ENCODE results near the gene SASS6. TPM values are rescaled to one million over a fixed set of nuclear protein-coding genes. Genes with fewer than 3 reads are reported as not detected.

Gene SASS6
- total and polyA plus RNA-seq, 5 experiments from 2014 or later, result 1.7 to 6.7 (median 2.4) TPM

DNA sequence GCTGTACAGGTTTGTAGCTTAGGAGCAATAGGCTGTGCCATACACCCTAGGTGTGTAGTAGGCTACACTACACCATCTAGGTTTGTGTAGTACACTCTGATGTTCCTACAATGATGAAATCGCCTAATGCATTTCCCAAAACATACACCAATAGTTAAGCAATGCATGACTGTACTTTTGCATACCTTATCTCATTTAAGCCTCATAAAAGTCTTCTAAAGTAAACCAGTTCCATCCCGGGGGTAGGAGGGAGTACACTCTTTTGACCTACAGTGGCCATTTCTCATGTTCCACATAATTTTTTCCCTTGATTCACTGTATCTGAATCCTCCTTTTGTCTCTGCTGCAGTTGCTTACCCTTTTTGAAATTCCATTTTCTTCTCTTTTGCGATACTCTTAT lies 12.4 kb upstream of the SASS6 start:
- Mint-ChIP-seq H3K36me3 (peaks cover 8 to 81% (median 11%) of the 10 kb centered on the region in 3 donors), H3K9me3 (no peaks in the 10 kb centered on the region), H3K4me1 (peaks cover 0 to 16% (median 7%) of the 10 kb centered on the region in 4 donors), H3K4me3 (no peak overlapping the region), H3K27ac (peak overlapping the region in 1 of 10 donors; percentile 2), H3K27me3 (no peaks in the 10 kb centered on the region)
- POLR2A ChIA-PET, result no interaction called here
- ATAC-seq (no peak), DNase-seq (no peak)

DNA sequence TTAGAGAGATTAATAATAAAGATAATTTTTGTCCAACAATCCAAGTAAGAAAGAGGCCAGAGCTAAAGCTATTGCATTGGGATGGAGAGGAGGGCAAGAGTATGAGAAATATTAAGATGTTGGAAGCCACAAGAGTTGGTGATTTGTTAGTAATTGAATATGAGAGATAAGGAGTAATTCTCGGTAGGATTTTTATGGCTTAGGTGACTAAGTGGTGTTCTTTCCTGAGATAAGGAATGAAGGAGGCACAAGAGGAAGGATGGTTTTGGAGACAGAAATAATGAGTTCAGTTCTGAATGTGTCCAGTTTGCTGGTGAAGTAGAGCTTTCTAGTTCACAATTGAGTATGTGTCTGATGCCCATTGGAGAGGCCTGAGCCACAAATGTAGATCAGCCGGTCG lies 9.6 kb upstream of the SASS6 start:
- no peaks in the 10 kb centered on the region for H3K27me3 Mint-ChIP-seq
- no peak for ATAC-seq
- no peaks in the 10 kb centered on the region for H3K9me3 Mint-ChIP-seq
- H3K4me3 Mint-ChIP-seq, result no peak overlapping the region
- DNase-seq, result no peak
- H3K27ac Mint-ChIP-seq, result peak overlapping the region in 8 of 10 donors; percentile 3 to 74 (median 42)
- POLR2A ChIA-PET, result no interaction called here
- H3K4me1 Mint-ChIP-seq, result peaks cover 0 to 22% (median 11%) of the 10 kb centered on the region in 4 donors
- peaks cover 8 to 88% (median 11%) of the 10 kb centered on the region in 3 donors for H3K36me3 Mint-ChIP-seq

GRCh38 chr1:100141192-100141591 lies 8.5 kb upstream of the SASS6 start:
- H3K36me3 Mint-ChIP-seq, result peaks cover 8 to 88% (median 10%) of the 10 kb centered on the region in 3 donors
- no peaks in the 10 kb centered on the region for H3K27me3 Mint-ChIP-seq
- DNase-seq (no peak), ATAC-seq (no peak)
- peaks cover 0 to 22% (median 11%) of the 10 kb centered on the region in 4 donors for H3K4me1 Mint-ChIP-seq
- POLR2A ChIA-PET, result no interaction called here
- peak overlapping the region in 4 of 10 donors; percentile 7 to 63 (median 37) for H3K27ac Mint-ChIP-seq
- no peak overlapping the region for H3K4me3 Mint-ChIP-seq
- no peaks in the 10 kb centered on the region for H3K9me3 Mint-ChIP-seq

DNA sequence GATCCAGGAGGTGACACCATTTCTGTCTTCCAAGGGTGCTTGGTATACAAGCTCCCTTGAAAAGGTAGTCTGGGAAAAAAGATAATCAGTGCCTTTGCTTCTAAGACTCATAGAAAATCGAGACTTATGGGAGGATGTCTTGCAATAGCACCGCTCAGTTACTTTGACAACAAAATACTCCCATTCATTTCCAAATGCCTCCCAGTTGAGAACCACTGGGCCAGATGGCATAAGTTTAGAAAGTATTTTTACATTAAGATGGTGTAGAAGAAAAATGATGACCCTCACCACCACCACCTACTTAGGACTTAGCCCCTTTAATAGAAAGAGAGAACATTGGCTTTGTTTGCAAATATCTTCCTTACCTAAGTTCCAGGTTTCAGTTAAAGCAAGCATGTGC lies 4.9 kb upstream of the SASS6 start:
- H3K27me3 Mint-ChIP-seq, result no peaks in the 10 kb centered on the region
- POLR2A ChIA-PET, result no interaction called here
- H3K4me3 Mint-ChIP-seq, result no peak overlapping the region
- peaks cover 18 to 38% (median 35%) of the 10 kb centered on the region in 4 donors for H3K4me1 Mint-ChIP-seq
- peaks cover 0 to 55% (median 5%) of the 10 kb centered on the region in 3 donors for H3K36me3 Mint-ChIP-seq
- DNase-seq (no peak), ATAC-seq (no peak)
- H3K27ac Mint-ChIP-seq, result no peak overlapping the region
- no peaks in the 10 kb centered on the region for H3K9me3 Mint-ChIP-seq

- ATAC-seq (no peak), DNase-seq (no peak)
- peak overlapping the region in 9 of 10 donors; percentile 13 to 70 (median 37) for H3K4me3 Mint-ChIP-seq
- POLR2A ChIA-PET, result no interaction called here
- peaks cover 15 to 47% (median 37%) of the 10 kb centered on the region in 4 donors for H3K4me1 Mint-ChIP-seq
- peaks cover 0 to 28% (median 5%) of the 10 kb centered on the region in 3 donors for H3K36me3 Mint-ChIP-seq
- H3K27me3 Mint-ChIP-seq, result no peaks in the 10 kb centered on the region
- no peaks in the 10 kb centered on the region for H3K9me3 Mint-ChIP-seq
- peak overlapping the region in 1 of 10 donors; percentile 65 for H3K27ac Mint-ChIP-seq
These were observed 2.1 kb upstream of the SASS6 start for GRCh38 chr1:100134872-100135271.

DNA sequence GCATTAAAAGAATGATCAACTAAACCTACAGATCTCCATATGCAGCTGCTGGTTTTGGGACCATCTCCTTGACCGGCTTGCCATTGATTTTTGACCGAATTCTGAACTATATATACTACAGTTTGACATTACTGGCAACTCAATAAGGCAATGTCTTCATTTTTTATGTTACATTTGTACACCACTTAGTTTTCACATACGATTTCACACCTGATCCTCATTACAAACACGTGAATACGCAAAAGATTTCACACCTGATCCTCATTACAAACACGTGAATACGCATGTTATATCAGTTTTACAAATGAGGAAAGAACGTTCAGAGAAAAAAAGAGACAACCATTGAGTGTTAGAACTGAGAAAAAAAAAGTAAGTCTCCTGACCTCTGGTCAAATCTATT lies 1.1 kb downstream of the SASS6 start:
- ATAC-seq (no peak), DNase-seq (no peak)
- Mint-ChIP-seq H3K4me1 (peaks cover 12 to 48% (median 34%) of the 10 kb centered on the region in 4 donors), H3K27ac (peak overlapping the region in 5 of 10 donors; percentile 5 to 97 (median 41)), H3K9me3 (no peaks in the 10 kb centered on the region), H3K36me3 (no peaks in the 10 kb centered on the region), H3K27me3 (no peaks in the 10 kb centered on the region), H3K4me3 (peak overlapping the region; percentile 96 to 100 (median 99))
- POLR2A ChIA-PET, result no interaction called here

DNA sequence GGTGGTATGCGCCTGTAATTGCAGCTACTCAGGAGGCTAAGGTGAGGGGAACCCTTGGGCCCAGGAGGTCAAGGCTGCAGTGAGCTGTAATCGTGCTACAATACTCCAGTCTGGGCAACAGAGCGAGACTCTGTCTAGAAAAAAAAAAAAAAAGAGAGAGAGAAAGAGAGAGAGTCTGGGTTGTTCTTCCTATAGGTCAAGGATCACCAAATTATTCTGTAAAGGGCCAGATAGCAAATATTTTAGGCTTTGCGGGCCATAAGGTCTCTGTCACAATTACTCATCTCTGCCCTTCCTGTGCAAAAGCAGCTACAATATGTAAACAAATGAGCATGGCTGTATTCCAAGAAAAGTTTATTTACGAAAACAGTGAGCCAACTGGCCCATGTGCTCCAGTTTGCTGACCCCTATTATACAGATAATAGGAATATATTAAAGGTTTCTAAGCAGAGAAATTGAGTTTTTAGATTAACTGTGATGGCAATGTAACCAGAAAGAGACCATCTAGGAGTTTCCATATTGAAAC lies 2.1 kb downstream of the SASS6 start:
- Mint-ChIP-seq H3K36me3 (peaks cover 0 to 4% (median 0%) of the 10 kb centered on the region in 3 donors), H3K27ac (no peak overlapping the region), H3K27me3 (no peaks in the 10 kb centered on the region), H3K9me3 (no peaks in the 10 kb centered on the region), H3K4me3 (peak overlapping the region in 1 of 10 donors; percentile 32), H3K4me1 (peaks cover 12 to 44% (median 34%) of the 10 kb centered on the region in 4 donors)
- POLR2A ChIA-PET, result no interaction called here
- DNase-seq (no peak), ATAC-seq (no peak)

DNA sequence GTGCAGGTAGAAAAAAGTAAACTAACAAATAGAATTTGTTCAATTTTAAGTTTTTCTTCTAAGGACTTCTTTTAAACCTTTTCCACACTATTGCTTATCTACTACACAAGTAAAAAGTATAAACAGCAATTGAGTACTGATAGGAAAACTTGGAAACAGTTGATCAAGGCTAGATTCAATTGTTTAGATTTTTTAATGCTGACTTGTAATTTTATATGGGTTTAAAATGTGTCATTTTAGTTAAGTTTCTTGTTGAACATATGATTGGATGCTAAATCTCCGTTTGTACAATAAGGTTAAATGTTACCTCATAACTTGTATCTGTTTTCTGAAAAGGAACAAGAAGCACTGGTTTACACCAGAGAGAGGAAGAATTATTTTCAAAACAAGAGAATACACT lies 5.5 kb downstream of the SASS6 start:
- Mint-ChIP-seq H3K27ac (no peak overlapping the region), H3K36me3 (peaks cover 0 to 11% (median 0%) of the 10 kb centered on the region in 3 donors), H3K9me3 (no peaks in the 10 kb centered on the region), H3K4me1 (peaks cover 2 to 12% (median 9%) of the 10 kb centered on the region in 4 donors), H3K27me3 (no peaks in the 10 kb centered on the region), H3K4me3 (no peak overlapping the region)
- ATAC-seq (no peak), DNase-seq (no peak)
- POLR2A ChIA-PET, result no interaction called here

- POLR2A ChIA-PET, result interaction anchor here (0.7 kb wide), 1 partner anchor 1121 kb away, joined by 5 read pairs; no protein-coding TSS in a partner anchor
These were observed 10.6 kb downstream of the SASS6 start for GRCh38 chr1:100122177-100122576.

DNA sequence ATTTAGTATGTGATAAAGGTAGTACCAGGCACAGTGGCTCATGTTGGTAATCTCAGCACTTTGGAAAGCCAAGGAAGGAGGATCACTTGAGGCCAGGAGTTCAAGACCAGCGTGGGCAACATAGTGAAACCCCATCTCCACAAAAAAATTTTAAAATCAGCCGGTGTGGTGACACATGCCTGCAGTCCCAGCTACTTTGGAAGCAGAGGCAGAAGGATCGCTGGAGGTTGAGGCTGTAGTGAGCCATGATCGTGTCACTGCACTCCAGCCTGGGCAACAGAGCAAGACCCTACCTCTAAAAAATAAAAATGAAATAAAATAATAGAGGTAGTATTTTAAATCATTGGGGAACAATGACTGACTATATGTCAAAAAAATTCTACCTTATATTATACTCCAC lies 17.2 kb downstream of the SASS6 start:
- DNase-seq, result no peak
- ATAC-seq, result no peak
- POLR2A ChIA-PET, result no interaction called here
- Mint-ChIP-seq H3K27ac (no peak overlapping the region), H3K4me1 (peaks cover 0 to 1% (median 0%) of the 10 kb centered on the region in 4 donors), H3K4me3 (no peak overlapping the region), H3K27me3 (no peaks in the 10 kb centered on the region), H3K9me3 (no peaks in the 10 kb centered on the region), H3K36me3 (peaks cover 4 to 47% (median 5%) of the 10 kb centered on the region in 3 donors)

More at GRCh38 chr1:100122177-100122576, 10.6 kb downstream of the SASS6 start:
- no peaks in the 10 kb centered on the region for H3K9me3 Mint-ChIP-seq
- H3K4me1 Mint-ChIP-seq, result peaks cover 0 to 1% (median 0%) of the 10 kb centered on the region in 4 donors
- no peak overlapping the region for H3K27ac Mint-ChIP-seq
- H3K4me3 Mint-ChIP-seq, result no peak overlapping the region
- ATAC-seq (no peak), DNase-seq (no peak)
- H3K36me3 Mint-ChIP-seq, result peaks cover 0 to 33% (median 4%) of the 10 kb centered on the region in 3 donors
- H3K27me3 Mint-ChIP-seq, result no peaks in the 10 kb centered on the region

GRCh38 chr1:100109554-100110066 lies 23.1 kb downstream of the SASS6 start:
- Mint-ChIP-seq H3K4me3 (no peak overlapping the region), H3K9me3 (no peaks in the 10 kb centered on the region), H3K36me3 (peaks cover 0 to 58% (median 13%) of the 10 kb centered on the region in 3 donors), H3K4me1 (peaks cover 4 to 7% (median 4%) of the 10 kb centered on the region in 4 donors), H3K27me3 (no peaks in the 10 kb centered on the region), H3K27ac (peak overlapping the region in 1 of 10 donors; percentile 86)
- DNase-seq, result no peak
- POLR2A ChIA-PET, result no interaction called here
- ATAC-seq, result no peak

DNA sequence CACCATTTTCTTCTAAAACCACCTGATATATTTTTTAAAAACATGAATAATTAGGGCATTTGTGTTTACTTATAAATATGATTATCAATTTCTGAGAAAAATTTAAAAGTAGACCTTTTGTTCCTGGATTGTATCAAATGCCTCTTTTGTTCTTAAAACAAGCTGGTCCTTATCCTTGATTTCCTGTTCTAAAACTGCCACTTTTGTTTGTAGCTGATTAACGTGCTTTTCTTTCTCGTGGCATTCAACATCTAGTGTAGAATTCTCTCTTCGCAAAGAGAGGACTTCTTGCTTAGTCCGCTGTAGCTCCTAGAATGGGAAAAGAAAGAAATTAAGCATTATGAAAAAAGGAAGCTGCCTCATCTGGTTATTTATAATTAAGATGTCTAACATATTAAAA lies 25.0 kb downstream of the SASS6 start:
- POLR2A ChIA-PET, result no interaction called here

GRCh38 chr1:100101564-100101963 lies 31.2 kb downstream of the SASS6 start:
- DNase-seq (no peak), ATAC-seq (no peak)
- POLR2A ChIA-PET, result no interaction called here
- no peak overlapping the region for H3K4me3 Mint-ChIP-seq
- H3K27ac Mint-ChIP-seq, result no peak overlapping the region
- peaks cover 0 to 66% (median 36%) of the 10 kb centered on the region in 3 donors for H3K36me3 Mint-ChIP-seq
- no peaks in the 10 kb centered on the region for H3K27me3 Mint-ChIP-seq
- no peaks in the 10 kb centered on the region for H3K9me3 Mint-ChIP-seq
- no peaks in the 10 kb centered on the region for H3K4me1 Mint-ChIP-seq

More for the DNA sequence above, 25.0 kb downstream of the SASS6 start:
- no peak for DNase-seq
- peaks cover 4 to 7% (median 4%) of the 10 kb centered on the region in 4 donors for H3K4me1 Mint-ChIP-seq
- H3K4me3 Mint-ChIP-seq, result no peak overlapping the region
- no peaks in the 10 kb centered on the region for H3K27me3 Mint-ChIP-seq
- no peaks in the 10 kb centered on the region for H3K9me3 Mint-ChIP-seq
- no peak overlapping the region for H3K27ac Mint-ChIP-seq
- no peak for ATAC-seq
- H3K36me3 Mint-ChIP-seq, result peaks cover 0 to 63% (median 19%) of the 10 kb centered on the region in 3 donors

Measured in naive thymus-derived CD8-positive, alpha-beta T cell (primary cell).